Measurements from ENCODE around the gene FREY1. TPM values are rescaled to one million over a fixed set of nuclear protein-coding genes. Genes with fewer than 3 reads are reported as not detected.

FREY1 gene
- total and polyA plus RNA-seq, 2 donors (not counting 3 experiments of a cell fraction or from before 2014, with no cell fraction given), result 0.84 to 1.1 TPM

DNA sequence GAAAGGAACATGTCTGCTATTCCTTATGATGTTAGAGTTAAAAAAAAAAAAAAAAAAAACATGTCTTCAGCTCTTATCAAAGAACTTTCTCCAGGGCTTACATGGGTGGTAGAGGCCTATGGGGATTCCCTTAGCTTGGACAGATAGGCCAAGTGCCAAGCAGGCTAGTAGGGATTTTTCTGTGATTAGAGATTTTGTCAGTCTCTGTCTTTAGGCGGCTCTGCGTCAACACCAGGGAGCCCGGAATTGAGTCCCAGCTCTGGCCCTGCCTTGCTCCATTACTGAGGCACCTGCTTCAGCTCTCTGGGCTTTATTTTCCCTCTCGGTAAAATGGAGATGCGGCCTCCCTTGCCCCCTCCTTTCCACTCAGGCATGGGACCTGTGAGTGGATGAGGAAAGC lies 46.7 kb downstream of the FREY1 start:
- no TSS peak for BruUV-seq (replicated peaks)
- ChIA-PET POLR2A (interaction anchor here (0.6 kb wide), 1 partner anchor 20 kb away, joined by 3 read pairs; no protein-coding TSS in a partner anchor), CTCF (interaction anchor here (1.3 to 1.7 kb wide), 3 partner anchors 9 to 12 kb away, joined by 3 to 5 read pairs (median 5); no protein-coding TSS in a partner anchor)
- Histone ChIP-seq H3K79me2 (ENCODE audit: control insufficient read depth, insufficient read depth, low read length) (no peaks in the 10 kb centered on the region), H3K4me3 (replicated peaks in 1 of 3; ENCODE audit: insufficient read depth in 1 of 3, low read depth in 1 of 3, low read length in 3 of 3) (no peak overlapping the region), H2AFZ (ENCODE audit: low read depth, low read length) (no peak overlapping the region), H3K9ac (replicated peaks; ENCODE audit: extremely low read depth, insufficient read depth, low read length) (no peak overlapping the region), H3K36me3 (ENCODE audit: control insufficient read depth in 2 of 2, extremely low read depth in 1 of 2, insufficient read depth in 2 of 2, low read length in 2 of 2) (peaks cover 0 to 12% of the 10 kb centered on the region in 2 experiments), H3K4me2 (ENCODE audit: insufficient read depth, low read length) (no peak overlapping the region), H3K9me3 (replicated peaks; ENCODE audit: control insufficient read depth, insufficient read depth, low read length) (no peaks in the 10 kb centered on the region), H3K27me3 (ENCODE audit: control insufficient read depth in 2 of 2, insufficient read depth in 2 of 2, low read length in 2 of 2) (no peaks in the 10 kb centered on the region), H3K27ac (ENCODE audit: insufficient read depth, low read depth, low read length) (no peak overlapping the region), H3K4me1 (ENCODE audit: control insufficient read depth, extremely low read depth, insufficient read depth, low read length) (peaks cover 28% of the 10 kb centered on the region), H4K20me1 (replicated peaks; ENCODE audit: control insufficient read depth, extremely low read depth, insufficient read depth, low read length) (no peaks in the 10 kb centered on the region), H3K9me1 (replicated peaks; ENCODE audit: control insufficient read depth, extremely low read depth, insufficient read depth, low read length) (no peaks in the 10 kb centered on the region)
- FAIRE-seq (no peak), DNase-seq (ENCODE audit: low read depth, low spot score) (no peak)
- intact Hi-C loops (cut with micrococcal nuclease), result no loop called here
- no peak for TF ChIP-seq JUN (IDR thresholded peaks at IDR 0.05; ENCODE audit: borderline replicate concordance, insufficient read depth, insufficient read length, low read depth)
- no peak for TF ChIP-seq POLR2AphosphoS5 (IDR thresholded peaks at IDR 0.05; ENCODE audit: insufficient read depth, low read depth, low read length)
- TF ChIP-seq EZH2 (IDR thresholded peaks at IDR 0.05; ENCODE audit: borderline replicate concordance, low read depth, low read length, severe bottlenecking), result no peak
- TF ChIP-seq MYC (IDR thresholded peaks at IDR 0.05; ENCODE audit: low read depth, low read length), result no peak
- TF ChIP-seq, protein P1, sequence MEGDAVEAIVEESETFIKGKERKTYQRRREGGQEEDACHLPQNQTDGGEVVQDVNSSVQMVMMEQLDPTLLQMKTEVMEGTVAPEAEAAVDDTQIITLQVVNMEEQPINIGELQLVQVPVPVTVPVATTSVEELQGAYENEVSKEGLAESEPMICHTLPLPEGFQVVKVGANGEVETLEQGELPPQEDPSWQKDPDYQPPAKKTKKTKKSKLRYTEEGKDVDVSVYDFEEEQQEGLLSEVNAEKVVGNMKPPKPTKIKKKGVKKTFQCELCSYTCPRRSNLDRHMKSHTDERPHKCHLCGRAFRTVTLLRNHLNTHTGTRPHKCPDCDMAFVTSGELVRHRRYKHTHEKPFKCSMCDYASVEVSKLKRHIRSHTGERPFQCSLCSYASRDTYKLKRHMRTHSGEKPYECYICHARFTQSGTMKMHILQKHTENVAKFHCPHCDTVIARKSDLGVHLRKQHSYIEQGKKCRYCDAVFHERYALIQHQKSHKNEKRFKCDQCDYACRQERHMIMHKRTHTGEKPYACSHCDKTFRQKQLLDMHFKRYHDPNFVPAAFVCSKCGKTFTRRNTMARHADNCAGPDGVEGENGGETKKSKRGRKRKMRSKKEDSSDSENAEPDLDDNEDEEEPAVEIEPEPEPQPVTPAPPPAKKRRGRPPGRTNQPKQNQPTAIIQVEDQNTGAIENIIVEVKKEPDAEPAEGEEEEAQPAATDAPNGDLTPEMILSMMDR (IDR thresholded peaks at IDR 0.05; ENCODE audit: extremely low read depth in 1 of 2, insufficient read depth in 1 of 2, low read depth in 1 of 2, low read length in 2 of 2), result no peak
- TF ChIP-seq, protein P2, sequence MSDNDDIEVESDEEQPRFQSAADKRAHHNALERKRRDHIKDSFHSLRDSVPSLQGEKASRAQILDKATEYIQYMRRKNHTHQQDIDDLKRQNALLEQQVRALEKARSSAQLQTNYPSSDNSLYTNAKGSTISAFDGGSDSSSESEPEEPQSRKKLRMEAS (IDR thresholded peaks at IDR 0.05; ENCODE audit: insufficient read depth, insufficient read length), result no peak
- no peak for TF ChIP-seq GATA2 (IDR thresholded peaks at IDR 0.05; ENCODE audit: insufficient read depth, insufficient read length, low read depth, low read length)
- no peak for TF ChIP-seq POLR2A (IDR thresholded peaks at IDR 0.05; ENCODE audit: low read depth, low read length)
- no peak for TF ChIP-seq FOS (IDR thresholded peaks at IDR 0.05; ENCODE audit: borderline replicate concordance, insufficient read depth, low read length)
- dilution Hi-C loops (cut with MboI; ENCODE audit: extremely low pct_ligation_motif_present, low sequenced_read_pairs), result no loop called here
